ENCODE measurements around the gene RNF13.

Gene RNF13

DNA sequence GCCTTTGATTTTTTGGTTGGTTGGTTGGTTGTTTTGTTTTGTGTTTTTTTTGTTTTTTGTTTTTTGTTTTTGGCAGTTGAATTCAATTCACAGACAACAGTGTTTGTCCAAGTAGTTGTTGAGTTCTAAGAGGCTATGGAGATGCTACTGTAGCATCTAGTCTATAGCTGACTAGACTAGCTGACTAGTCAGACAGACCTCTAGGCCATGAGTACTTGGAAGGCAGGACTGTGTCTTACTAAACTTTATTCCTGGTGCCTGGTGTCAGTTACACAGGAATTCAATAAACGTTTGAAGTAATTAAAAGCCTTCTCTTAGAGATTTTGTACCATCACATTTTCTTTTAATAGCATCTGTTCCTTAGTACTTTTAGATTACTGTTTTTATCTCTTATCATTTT is 35.7 kb downstream of the RNF13 start:
- Histone ChIP-seq H3K27me3 (ENCODE audit: insufficient read depth, poor library complexity, severe bottlenecking) (no peaks in the 10 kb centered on the region), H3K4me1 (ENCODE audit: insufficient read depth, poor library complexity, severe bottlenecking) (peaks cover 7% of the 10 kb centered on the region), H3K9me3 (ENCODE audit: severe bottlenecking) (no peaks in the 10 kb centered on the region), H3K27ac (ENCODE audit: poor library complexity, severe bottlenecking) (no peak overlapping the region), H3K4me3 (ENCODE audit: severe bottlenecking) (no peak overlapping the region), H3K36me3 (ENCODE audit: low read depth) (peaks cover 37% of the 10 kb centered on the region)
- TF ChIP-seq, protein P1, sequence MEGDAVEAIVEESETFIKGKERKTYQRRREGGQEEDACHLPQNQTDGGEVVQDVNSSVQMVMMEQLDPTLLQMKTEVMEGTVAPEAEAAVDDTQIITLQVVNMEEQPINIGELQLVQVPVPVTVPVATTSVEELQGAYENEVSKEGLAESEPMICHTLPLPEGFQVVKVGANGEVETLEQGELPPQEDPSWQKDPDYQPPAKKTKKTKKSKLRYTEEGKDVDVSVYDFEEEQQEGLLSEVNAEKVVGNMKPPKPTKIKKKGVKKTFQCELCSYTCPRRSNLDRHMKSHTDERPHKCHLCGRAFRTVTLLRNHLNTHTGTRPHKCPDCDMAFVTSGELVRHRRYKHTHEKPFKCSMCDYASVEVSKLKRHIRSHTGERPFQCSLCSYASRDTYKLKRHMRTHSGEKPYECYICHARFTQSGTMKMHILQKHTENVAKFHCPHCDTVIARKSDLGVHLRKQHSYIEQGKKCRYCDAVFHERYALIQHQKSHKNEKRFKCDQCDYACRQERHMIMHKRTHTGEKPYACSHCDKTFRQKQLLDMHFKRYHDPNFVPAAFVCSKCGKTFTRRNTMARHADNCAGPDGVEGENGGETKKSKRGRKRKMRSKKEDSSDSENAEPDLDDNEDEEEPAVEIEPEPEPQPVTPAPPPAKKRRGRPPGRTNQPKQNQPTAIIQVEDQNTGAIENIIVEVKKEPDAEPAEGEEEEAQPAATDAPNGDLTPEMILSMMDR (IDR thresholded peaks at IDR 0.05; ENCODE audit: poor library complexity, severe bottlenecking): no peak
- DNase-seq (ENCODE audit: low spot score) (no peak), ATAC-seq (ENCODE audit: low read depth) (no peak)

DNA sequence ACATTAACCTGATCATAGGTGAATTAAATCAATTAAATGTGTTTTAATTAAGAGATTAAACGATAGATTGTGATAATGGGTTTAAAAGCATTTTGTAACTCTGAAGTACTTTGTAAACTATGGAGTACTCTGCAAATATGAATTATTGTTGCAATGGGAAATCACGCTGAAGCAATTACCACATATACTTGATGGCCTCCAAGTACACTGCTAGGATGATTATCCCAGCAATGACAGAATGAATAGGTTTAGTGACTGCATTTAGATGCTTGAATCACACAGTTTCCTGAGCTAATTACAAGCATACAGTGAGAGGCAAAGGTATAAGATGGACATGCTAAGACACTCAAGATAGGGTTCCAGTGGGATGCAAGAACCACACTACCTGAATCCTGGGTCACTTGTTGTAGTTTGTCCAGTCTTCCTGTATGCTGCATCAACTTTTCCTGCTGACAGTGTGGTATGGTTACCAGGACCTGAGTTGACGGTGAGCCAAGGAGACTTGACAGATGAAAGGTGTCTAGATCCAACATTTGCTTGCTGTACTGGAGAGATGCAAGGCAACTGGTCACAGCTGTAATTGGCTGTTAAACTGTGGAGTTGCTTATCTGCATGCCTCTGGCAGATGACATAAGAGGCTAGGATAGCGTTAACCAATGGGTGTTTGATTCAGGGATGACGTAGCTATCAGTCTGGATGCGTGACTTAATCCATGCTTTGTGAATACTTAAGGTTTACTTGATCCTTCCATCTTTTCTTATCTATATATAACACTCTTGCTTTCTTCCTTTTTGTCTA is 38.0 kb downstream of the RNF13 start:
- no peaks in the 10 kb centered on the region for H3K9me3 ChIP-seq (ENCODE audit: severe bottlenecking)
- H3K27ac ChIP-seq (ENCODE audit: poor library complexity, severe bottlenecking): no peak overlapping the region
- TF ChIP-seq, protein P1 (IDR thresholded peaks at IDR 0.05; ENCODE audit: poor library complexity, severe bottlenecking): no peak

DNA sequence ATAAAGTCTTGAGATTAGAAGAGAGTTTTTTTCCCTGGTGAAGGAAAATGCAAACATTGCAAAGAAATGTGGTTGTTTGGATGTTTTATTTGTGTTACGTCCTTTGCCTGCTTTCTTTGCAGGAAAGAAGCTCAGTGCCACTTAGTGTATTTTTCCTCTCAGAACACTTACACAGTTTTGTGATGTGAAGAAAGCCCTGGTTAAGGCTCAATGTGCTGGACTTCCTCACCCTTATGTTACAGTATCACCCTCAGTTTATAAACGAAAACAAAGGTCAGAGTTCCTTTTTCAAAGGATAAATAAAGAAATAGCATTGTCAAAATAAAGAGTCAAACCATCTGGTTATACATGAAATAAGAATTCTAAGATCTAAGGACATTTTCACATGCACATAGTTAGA is 45.9 kb downstream of the RNF13 start:
- no peak for ATAC-seq (ENCODE audit: low read depth)
- Histone ChIP-seq H3K4me3 (ENCODE audit: severe bottlenecking) (no peak overlapping the region), H3K27ac (ENCODE audit: poor library complexity, severe bottlenecking) (no peak overlapping the region), H3K4me1 (ENCODE audit: insufficient read depth, poor library complexity, severe bottlenecking) (no peaks in the 10 kb centered on the region), H3K9me3 (ENCODE audit: severe bottlenecking) (no peaks in the 10 kb centered on the region), H3K36me3 (ENCODE audit: low read depth) (peaks cover 29% of the 10 kb centered on the region), H3K27me3 (ENCODE audit: insufficient read depth, poor library complexity, severe bottlenecking) (no peaks in the 10 kb centered on the region)
- TF ChIP-seq, protein P1 (IDR thresholded peaks at IDR 0.05; ENCODE audit: poor library complexity, severe bottlenecking): no peak
- DNase-seq (ENCODE audit: low spot score): no peak

More for the DNA sequence above, 38.0 kb downstream of the RNF13 start:
- no peak for DNase-seq (ENCODE audit: low spot score)
- Histone ChIP-seq H3K4me3 (ENCODE audit: severe bottlenecking) (no peak overlapping the region), H3K4me1 (ENCODE audit: insufficient read depth, poor library complexity, severe bottlenecking) (no peaks in the 10 kb centered on the region), H3K27me3 (ENCODE audit: insufficient read depth, poor library complexity, severe bottlenecking) (no peaks in the 10 kb centered on the region), H3K36me3 (ENCODE audit: low read depth) (peaks cover 49% of the 10 kb centered on the region)
- ATAC-seq (ENCODE audit: low read depth): no peak

DNA sequence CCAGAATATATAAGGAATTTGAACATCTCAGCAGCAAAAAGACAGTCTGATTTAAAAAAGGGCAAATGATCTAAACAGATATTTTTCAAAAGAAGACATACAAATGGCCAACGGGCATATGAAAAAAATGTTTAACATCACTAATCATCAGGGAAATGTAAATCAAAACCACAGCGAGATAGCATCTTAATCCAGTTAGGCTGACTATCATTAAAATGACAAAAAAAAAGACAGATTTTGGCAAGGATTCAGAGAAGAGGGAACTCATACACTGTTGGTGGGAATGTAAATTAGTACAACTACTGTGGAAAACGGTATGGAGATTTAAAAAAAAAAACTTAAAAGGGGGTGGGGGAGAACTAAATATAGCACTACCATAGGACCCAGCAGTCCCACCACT is 47.9 kb downstream of the RNF13 start:
- ATAC-seq (ENCODE audit: low read depth): no peak
- no peak overlapping the region for H3K4me3 ChIP-seq (ENCODE audit: severe bottlenecking)
- H3K27me3 ChIP-seq (ENCODE audit: insufficient read depth, poor library complexity, severe bottlenecking): no peaks in the 10 kb centered on the region
- TF ChIP-seq, protein P1 (IDR thresholded peaks at IDR 0.05; ENCODE audit: poor library complexity, severe bottlenecking): no peak
- H3K27ac ChIP-seq (ENCODE audit: poor library complexity, severe bottlenecking): no peak overlapping the region
- H3K4me1 ChIP-seq (ENCODE audit: insufficient read depth, poor library complexity, severe bottlenecking): no peaks in the 10 kb centered on the region
- no peak for DNase-seq (ENCODE audit: low spot score)
- peaks cover 11% of the 10 kb centered on the region for H3K36me3 ChIP-seq (ENCODE audit: low read depth)
- H3K9me3 ChIP-seq (ENCODE audit: severe bottlenecking): no peaks in the 10 kb centered on the region

DNA sequence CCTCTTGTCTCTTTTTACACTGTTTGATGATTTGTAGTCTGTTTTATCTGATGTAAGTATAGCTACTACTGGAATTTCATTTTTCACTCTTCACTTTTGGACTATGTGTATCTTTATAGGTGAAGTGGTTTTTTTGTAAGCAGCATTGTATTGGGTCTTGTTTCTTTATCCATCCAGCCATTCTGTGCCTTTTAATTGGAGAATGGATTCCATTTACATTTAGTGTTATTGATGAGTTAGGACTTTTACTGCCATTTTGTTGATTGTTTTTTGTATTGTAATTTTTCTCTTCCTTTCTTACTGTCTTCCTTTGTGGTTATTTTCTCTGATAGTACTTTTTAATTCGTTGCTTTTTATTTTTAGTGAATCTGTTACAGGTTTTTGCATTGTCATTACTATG is 54.5 kb downstream of the RNF13 start:
- DNase-seq (ENCODE audit: low spot score): no peak
- Histone ChIP-seq H3K27me3 (ENCODE audit: insufficient read depth, poor library complexity, severe bottlenecking) (no peaks in the 10 kb centered on the region), H3K27ac (ENCODE audit: poor library complexity, severe bottlenecking) (no peak overlapping the region), H3K9me3 (ENCODE audit: severe bottlenecking) (no peaks in the 10 kb centered on the region), H3K4me1 (ENCODE audit: insufficient read depth, poor library complexity, severe bottlenecking) (no peaks in the 10 kb centered on the region), H3K36me3 (ENCODE audit: low read depth) (peaks cover 14% of the 10 kb centered on the region; the same call in 1 of the 2 replicates), H3K4me3 (ENCODE audit: severe bottlenecking) (no peak overlapping the region)
- no peak for ATAC-seq (ENCODE audit: low read depth)
- TF ChIP-seq, protein P1 (IDR thresholded peaks at IDR 0.05; ENCODE audit: poor library complexity, severe bottlenecking): no peak

All from RWPE2 (cell line).